Measurements from ENCODE around the gene PYGM. TPM values are rescaled to one million over a fixed set of nuclear protein-coding genes. Genes with fewer than 3 reads are reported as not detected.

PYGM gene
- total RNA-seq = 6.0 and 8.8 TPM in 2 replicates

GRCh38 chr11:64759722-64760719 is at the start of gene PYGM:
TSS of gene PYGM (minus strand) at chr11:64759974. CDS start at chr11:64759898, 76 bp downstream.

GRCh38 chr11:64803158-64803845 is 43.5 kb upstream of the PYGM start, which contains the start of gene MAP4K2:
TSS of gene MAP4K2 (minus strand) at chr11:64803214. CDS start at chr11:64803149, 65 bp downstream.

DNA sequence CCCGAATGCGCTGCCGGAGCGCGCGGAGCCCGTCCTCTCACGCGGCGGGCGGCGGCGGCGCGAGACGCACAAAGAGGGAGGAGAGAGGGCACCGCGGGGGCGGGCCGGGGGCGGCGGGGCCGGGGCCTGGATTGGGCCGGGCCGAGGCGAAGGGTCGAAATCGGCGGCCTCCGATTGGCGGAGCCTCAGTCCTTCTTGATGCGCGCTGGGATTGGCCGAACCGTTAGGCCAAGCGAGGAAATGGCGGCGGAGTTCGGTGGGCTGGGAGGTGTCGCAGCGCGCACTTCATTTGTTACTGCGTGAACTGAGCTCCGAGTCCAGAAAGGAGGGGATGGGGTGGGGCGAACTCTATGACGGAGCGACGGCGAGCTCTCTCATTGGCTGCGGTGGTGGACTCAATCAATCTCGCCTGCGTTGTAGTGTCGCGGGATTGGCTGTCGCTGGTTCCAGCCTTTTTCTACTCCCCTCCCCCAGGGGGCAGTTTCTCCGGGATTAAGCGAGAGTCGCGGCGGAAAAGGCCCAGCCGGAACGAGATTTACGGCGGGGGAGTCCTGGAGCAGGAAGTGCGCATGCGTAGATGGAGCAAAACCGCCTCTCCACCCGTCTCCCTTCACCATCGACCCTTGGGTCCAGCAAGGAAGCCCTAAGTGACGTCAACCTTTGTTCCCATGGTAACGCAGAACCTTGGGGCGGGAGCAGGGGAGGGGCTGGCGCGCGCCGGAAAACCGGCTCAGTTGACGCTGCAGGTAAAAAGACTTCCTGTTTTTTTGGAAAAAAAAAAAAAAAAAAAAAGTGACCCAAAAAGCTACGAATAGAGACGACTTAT is 18.9 kb upstream of the PYGM start, which contains the start of gene SF1:
Gene SF1 (minus strand): TSS at position 70 of the 826 bp plus-strand sequence. CDS start 150 bp downstream, outside the sequence.

GRCh38 chr11:64743591-64744543 is 15.9 kb downstream of the PYGM start, which contains the start of gene RASGRP2:
TSS of gene RASGRP2 (minus strand) at chr11:64744142. CDS start at chr11:64742866, 1,276 bp downstream.

DNA sequence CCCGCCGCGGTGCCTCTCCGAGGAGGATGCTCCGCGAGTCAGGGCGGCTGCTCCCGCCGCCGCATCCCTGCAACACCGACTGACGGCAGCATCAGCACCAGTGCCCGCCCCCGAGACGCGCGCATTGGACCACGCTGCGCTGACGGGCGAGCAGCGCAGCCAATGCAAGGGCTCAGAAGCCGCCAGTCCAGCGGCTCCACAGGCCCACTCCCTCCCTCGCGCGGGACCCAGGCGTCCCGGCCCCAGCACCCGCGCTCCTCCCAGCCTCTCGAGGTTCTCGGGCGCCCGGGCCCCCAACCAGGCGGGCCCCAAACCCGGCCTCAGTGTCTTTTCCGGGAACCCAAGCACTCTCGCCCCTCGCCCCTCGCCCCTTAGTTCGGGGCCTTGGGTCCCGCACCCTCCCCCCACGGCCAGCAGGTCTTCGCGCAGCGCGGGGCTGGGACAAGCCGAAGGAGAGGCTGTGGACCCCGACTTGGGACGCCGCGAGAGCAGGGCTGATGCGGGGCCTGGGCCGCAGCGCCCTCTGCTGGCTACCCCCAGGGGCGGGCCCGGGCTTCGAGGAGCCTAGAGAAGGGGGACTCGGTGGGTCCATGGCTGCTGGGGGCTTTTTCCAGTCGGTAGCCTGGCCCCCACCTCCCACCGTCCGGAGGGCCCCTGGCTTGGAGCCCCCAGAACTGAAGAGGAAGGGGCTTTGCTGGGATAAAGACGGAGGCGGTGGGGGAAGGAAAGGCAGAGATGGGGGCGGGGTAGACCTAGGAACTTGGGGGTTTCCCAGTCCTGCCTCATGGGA is 36.5 kb downstream of the PYGM start, which contains the start of gene NRXN2:
Gene NRXN2 (minus strand): TSS at position 81 of the 790 bp plus-strand sequence. CDS start 9,498 bp downstream, outside the sequence.

Other genes with a start within 250 kb of the PYGM start
- not detected in 2 replicates for gene SLC22A11, start 204.0 kb downstream of the PYGM start, total RNA-seq
- not detected in 2 replicates for gene SLC22A12, start 168.8 kb downstream of the PYGM start, total RNA-seq
- 8.0 and 92.7 TPM in 2 replicates for gene NRXN2, start 36.8 kb downstream of the PYGM start, total RNA-seq
- 0.26 and 0.50 TPM in 2 replicates for gene RASGRP2, start 15.8 kb downstream of the PYGM start, total RNA-seq
- gene SF1, start 18.6 kb upstream of the PYGM start, total RNA-seq = 79.8 and 91.2 TPM in 2 replicates
- gene MAP4K2, start 43.2 kb upstream of the PYGM start, total RNA-seq = 12.9 and 13.9 TPM in 2 replicates
- 24.4 and 31.0 TPM in 2 replicates for gene MEN1, start 50.6 kb upstream of the PYGM start, total RNA-seq
- 0.07 and 0.13 TPM in 2 replicates for gene CDC42BPG, start 84.7 kb upstream of the PYGM start, total RNA-seq
- 121 and 124 TPM in 2 replicates for gene EHD1, start 118.6 kb upstream of the PYGM start, total RNA-seq
- 11.0 and 14.9 TPM in 2 replicates for gene ATG2A, start 157.2 kb upstream of the PYGM start, total RNA-seq
- 19.4 and 28.1 TPM in 2 replicates for gene PPP2R5B, start 164.7 kb upstream of the PYGM start, total RNA-seq
- not detected in 2 replicates for gene GPHA2, start 175.9 kb upstream of the PYGM start, total RNA-seq
- gene MAJIN, start 212.1 kb upstream of the PYGM start, total RNA-seq = not detected in 2 replicates
- gene BATF2, start 237.0 kb upstream of the PYGM start, total RNA-seq = 0.13 and 0.50 TPM in 2 replicates

Measured in smooth muscle cell of the pulmonary artery (primary cell).